ENCODE measurements around the gene CASK. TPM values are rescaled to one million over a fixed set of nuclear protein-coding genes. Genes with fewer than 3 reads are reported as not detected.

Gene CASK
- polyA plus RNA-seq, 4 donors, result 43.6 to 52.7 (median 50.0) TPM

- no peak for DNase-seq (ENCODE audit: low read depth in 4 of 4, low spot score in 3 of 4)
Measured at GRCh38 chrX:41912923-41913322, 10.4 kb downstream of the CASK start.

- no peak for DNase-seq (ENCODE audit: low read depth in 4 of 4, low spot score in 3 of 4)
Measured at GRCh38 chrX:41909068-41909467, 14.3 kb downstream of the CASK start.

GRCh38 chrX:41906515-41907187 is 16.7 kb downstream of the CASK start:
- DNase-seq (ENCODE audit: low read depth in 4 of 4, low spot score in 3 of 4), result no peak

DNA sequence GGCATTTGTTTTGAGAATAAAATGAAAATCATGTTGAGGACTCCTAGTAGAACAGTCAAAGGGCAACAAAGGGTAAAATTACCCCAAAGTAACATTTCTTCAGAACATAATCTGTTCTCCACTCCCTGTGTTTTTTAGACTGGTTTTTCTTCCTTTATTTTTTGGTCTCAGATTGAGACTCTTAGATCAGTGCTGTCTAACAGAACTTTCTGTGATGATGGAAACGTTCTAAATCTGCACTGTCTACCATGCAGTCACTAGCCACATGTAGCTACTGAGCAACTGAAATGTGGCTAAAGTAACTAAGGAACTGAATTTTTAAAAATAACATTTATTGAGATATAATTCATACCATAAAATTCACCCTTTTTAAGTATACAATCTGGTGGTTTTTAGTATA is 19.8 kb downstream of the CASK start:
- no peak for DNase-seq (ENCODE audit: low read depth in 4 of 4, low spot score in 3 of 4)

GRCh38 chrX:41900321-41900720 is 23.0 kb downstream of the CASK start:
- DNase-seq (ENCODE audit: low read depth in 4 of 4, low spot score in 3 of 4), result no peak

DNA sequence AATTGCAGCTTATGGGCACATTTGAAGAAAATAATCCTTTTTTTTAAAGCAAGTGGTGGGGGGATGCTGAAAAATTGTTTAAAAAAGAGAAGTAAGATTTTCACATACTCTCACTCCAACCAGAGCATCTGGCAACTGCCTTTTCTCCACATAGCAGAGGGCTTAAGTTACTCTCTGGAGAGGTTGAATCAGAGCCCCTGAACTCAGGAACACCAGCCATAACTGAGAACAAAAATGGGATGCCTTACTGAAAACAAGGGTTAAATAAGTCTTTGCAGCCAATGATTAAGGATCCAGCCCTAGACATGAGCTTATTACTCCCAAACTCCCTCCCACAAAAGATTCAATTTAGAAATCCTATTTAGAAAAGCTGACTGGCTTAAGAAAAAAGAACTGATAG is 27.5 kb downstream of the CASK start:
- no peak for DNase-seq (ENCODE audit: low read depth in 4 of 4, low spot score in 3 of 4)

DNA sequence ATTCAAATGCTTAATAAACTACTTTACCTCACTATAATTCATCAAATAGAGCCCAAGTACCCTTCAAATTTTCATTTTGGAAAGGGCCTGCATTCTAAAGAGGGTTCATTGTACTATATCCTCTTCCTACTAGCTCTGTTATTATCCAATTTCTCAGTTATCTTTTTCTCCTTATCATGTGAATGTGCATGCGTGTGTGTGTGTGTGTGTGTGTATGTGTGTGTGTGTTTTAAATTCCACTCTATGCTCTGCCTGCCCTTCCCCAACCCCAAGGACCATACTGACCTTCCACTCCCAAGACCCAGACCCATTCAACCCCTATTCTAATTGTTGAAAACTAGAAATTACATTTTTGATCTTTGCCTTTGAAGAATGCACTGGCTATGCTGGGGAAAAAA is 33.3 kb downstream of the CASK start:
- no peak for DNase-seq (ENCODE audit: low read depth in 4 of 4, low spot score in 3 of 4)

DNA sequence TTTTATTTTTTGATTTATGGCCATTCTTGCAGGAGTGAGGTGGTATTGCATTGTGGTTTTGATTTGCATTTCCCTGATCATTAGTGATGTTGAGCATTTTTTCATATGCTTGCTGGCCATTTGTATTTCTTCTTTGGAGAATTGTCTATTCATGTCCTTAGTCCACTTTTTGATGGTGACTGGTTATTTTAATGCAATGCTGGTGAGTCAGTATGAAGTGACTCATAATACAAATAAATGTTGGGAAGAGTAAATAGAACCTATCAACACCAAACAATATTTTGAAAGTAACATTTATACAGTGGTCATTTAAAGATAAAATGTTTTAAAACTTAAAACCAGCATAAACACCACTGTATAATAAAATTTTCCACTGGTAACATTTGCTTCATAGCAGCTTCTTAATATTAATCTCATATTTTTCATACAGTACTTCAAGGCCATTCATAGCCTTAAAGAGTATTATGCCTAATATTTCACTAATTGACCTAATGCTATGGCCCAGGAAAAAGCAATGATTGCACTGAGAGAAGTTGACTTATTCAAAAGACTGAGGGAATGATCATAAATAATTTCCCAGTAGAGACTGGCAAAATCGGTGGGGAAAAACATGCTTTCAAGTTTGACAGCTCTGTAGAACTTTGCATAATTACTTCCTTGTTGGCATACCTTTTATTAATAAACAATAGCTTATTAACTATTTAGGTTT is 33.9 kb downstream of the CASK start:
- no peak for DNase-seq (ENCODE audit: low read depth in 4 of 4, low spot score in 3 of 4)

- no peak for DNase-seq (ENCODE audit: low read depth in 4 of 4, low spot score in 3 of 4)
Measured at GRCh38 chrX:41887691-41888090, 35.7 kb downstream of the CASK start.

DNA sequence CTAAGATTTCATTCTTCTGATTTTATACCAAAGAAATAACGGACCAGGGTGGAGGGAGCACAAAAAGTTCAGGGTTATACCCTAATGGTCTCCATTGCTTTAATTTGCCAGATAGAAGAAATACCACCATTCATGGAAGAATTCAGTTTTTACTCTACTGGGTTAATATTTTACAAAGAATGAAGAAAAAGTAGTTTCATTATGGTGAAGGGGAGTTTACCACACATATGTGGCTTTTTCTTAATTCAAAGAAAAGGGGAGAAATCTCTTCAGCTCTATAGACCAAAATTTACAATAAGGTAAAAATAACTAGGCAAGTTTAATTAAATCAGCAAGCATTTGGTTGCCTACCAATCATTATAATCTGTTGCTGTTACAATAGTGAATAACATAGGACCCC is 37.6 kb downstream of the CASK start:
- no peak for DNase-seq (ENCODE audit: low read depth in 4 of 4, low spot score in 3 of 4)

GRCh38 chrX:41881166-41881565 is 42.2 kb downstream of the CASK start:
- DNase-seq (ENCODE audit: low read depth in 4 of 4, low spot score in 3 of 4), result no peak

DNA sequence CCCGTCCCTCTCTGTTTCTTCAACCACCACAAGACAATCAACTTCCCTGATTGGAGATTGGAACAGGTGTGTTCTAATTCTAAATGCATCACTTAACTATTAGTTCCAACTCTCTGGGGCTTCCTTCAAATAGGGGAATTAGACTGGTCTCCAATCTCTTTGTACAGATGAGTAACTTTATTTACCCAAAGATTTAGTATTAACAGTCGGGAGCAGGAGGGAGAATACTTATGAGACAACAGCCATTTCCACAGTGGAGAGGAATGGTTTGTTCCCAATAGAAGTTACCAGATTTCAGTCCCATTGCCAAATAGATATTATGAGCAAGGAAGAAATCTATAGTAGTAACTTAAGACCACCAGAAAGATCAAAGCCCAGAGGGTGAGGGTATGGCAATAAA is 46.2 kb downstream of the CASK start:
- no peak for DNase-seq (ENCODE audit: low read depth in 4 of 4, low spot score in 3 of 4)

- no peak for DNase-seq (ENCODE audit: low read depth in 4 of 4, low spot score in 3 of 4)
Measured at GRCh38 chrX:41875142-41875541, 48.2 kb downstream of the CASK start.

- DNase-seq (ENCODE audit: low read depth in 4 of 4, low spot score in 3 of 4), result no peak
Measured at GRCh38 chrX:41870719-41871151, 52.6 kb downstream of the CASK start.

GRCh38 chrX:41868392-41868977 is 54.9 kb downstream of the CASK start:
- no peak for DNase-seq (ENCODE audit: low read depth in 4 of 4, low spot score in 3 of 4)

GRCh38 chrX:41863343-41864203 is 59.8 kb downstream of the CASK start:
- no peak for DNase-seq (ENCODE audit: low read depth in 4 of 4, low spot score in 3 of 4)

- no peak for DNase-seq (ENCODE audit: low read depth in 4 of 4, low spot score in 3 of 4)
Measured at GRCh38 chrX:41862562-41863184, 60.7 kb downstream of the CASK start.

DNA sequence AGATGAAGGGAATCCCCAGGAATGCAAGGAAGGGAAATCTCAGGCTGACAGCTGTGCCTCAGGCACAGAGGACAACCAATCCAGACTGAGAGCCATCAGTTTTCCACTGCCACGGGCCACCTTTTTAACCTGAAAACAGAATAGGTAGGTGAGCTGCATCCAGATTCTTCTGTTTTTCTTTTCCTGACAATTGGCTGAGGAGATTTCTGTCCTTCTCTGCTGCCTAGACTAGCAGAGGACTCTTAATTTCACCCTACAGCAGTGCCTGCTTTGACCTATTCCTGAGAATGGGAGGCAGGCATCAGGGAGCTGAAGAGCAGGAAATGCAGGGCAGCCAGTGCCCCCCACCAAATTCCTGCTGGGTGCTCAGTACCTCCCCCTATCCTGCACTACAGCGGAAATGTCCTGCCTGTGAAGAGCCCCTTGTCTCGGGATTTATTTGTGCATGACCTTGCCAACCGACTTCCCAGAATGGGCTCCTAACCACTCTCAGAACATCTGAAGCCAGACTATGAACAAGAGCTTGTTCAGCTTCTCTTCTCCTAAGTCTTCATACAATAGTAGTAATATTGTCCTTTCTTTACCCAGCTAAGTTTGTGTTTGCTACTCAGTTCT is 65.1 kb downstream of the CASK start:
- DNase-seq (ENCODE audit: low read depth in 4 of 4, low spot score in 3 of 4), result no peak

GRCh38 chrX:41857670-41858069 is 65.7 kb downstream of the CASK start:
- DNase-seq (ENCODE audit: low read depth in 4 of 4, low spot score in 3 of 4), result no peak

GRCh38 chrX:41846714-41847113 is 76.6 kb downstream of the CASK start:
- no peak for DNase-seq (ENCODE audit: low read depth in 4 of 4, low spot score in 3 of 4)
